22Rv1 (cell line): ENCODE data around the gene SHMT2.

Experiments used
- CTCF ChIP-seq: fragments of 450-650 bp; IDR thresholded peaks from 2 replicates; pipeline ENCODE4 v1.5.1; 2017; ENCODE audit warnings: mild to moderate bottlenecking
- ZFX ChIP-seq: fragments of 450-650 bp; IDR thresholded peaks from 2 replicates; pipeline ENCODE4 v1.6.1; 2017; ENCODE audit warnings: antibody characterized with exemption, borderline replicate concordance

- no peak for TF ChIP-seq CTCF
- TF ChIP-seq ZFX: no peak
Observed at GRCh38 chr12:57185906-57186508, 43.5 kb upstream of the SHMT2 start.
